Mesenchymal stem cell (in vitro differentiated cells and primary cell): ENCODE measurements around the gene DOCK2.

Source experiments
- DNase-seq: peaks from one replicate; pipeline ENCODE4 v3.0.0-alpha.2; 2013
- H2AFZ ChIP-seq: one replicate; pipeline ENCODE4 v1.6.1; 2013; ENCODE audit warnings: low read depth, mild to moderate bottlenecking, control low read depth, inconsistent platforms, low read length, moderate library complexity
- H2AK5ac ChIP-seq: 2 replicates; pipeline ENCODE4 v1.6.1; 2013; ENCODE audit warnings: low read length, moderate library complexity, mild to moderate bottlenecking, inconsistent platforms; ENCODE audit not compliant: severe bottlenecking
- H2BK120ac ChIP-seq: one replicate; pipeline ENCODE4 v1.6.1; 2013; ENCODE audit warnings: low read depth, mild to moderate bottlenecking, inconsistent platforms, low read length, moderate library complexity
- H2BK12ac ChIP-seq, 2 experiments: one replicate each; pipeline ENCODE4 v1.6.1; 2013; ENCODE audit warnings: inconsistent platforms in 2 of 2, low read length in 2 of 2, mild to moderate bottlenecking in 2 of 2, moderate library complexity in 2 of 2, control low read depth in 1 of 2
- H2BK15ac ChIP-seq: one replicate; pipeline ENCODE4 v1.6.1; 2013; ENCODE audit warnings: mild to moderate bottlenecking, low read depth, inconsistent platforms; ENCODE audit not compliant: poor library complexity, severe bottlenecking
- H2BK5ac ChIP-seq: 2 replicates; pipeline ENCODE4 v1.6.1; 2013; ENCODE audit warnings: low read depth, mild to moderate bottlenecking, low read length, control low read depth, inconsistent platforms; ENCODE audit not compliant: poor library complexity, severe bottlenecking
- H3K14ac ChIP-seq, 2 experiments: one replicate each; pipeline ENCODE4 v1.6.1; 2013; ENCODE audit warnings: inconsistent platforms in 2 of 2, low read length in 2 of 2, control low read depth in 1 of 2, mild to moderate bottlenecking in 1 of 2, moderate library complexity in 1 of 2
- H3K18ac ChIP-seq, 2 experiments: one replicate each; pipeline ENCODE4 v1.6.1; 2013; ENCODE audit warnings: inconsistent platforms in 2 of 2, low read length in 2 of 2, control low read depth in 1 of 2, low read depth in 1 of 2, mild to moderate bottlenecking in 1 of 2
- H3K23ac ChIP-seq, 2 experiments: one replicate each; pipeline ENCODE4 v1.6.1; 2013; ENCODE audit warnings: inconsistent platforms in 2 of 2, low read length in 2 of 2, mild to moderate bottlenecking in 2 of 2, moderate library complexity in 2 of 2, control low read depth in 1 of 2
- H3K27ac ChIP-seq: 2 replicates; pipeline ENCODE4 v1.5.1; 2013; ENCODE audit warnings: mild to moderate bottlenecking, moderate library complexity, low read length, control low read depth, inconsistent platforms; ENCODE audit not compliant: poor library complexity, severe bottlenecking
- H3K27me3 ChIP-seq, 2 experiments: 2 replicates each; pipeline versions ENCODE4 v1.6.1 to v1.7.0; 2013; ENCODE audit warnings: low read length in 2 of 2, mild to moderate bottlenecking in 2 of 2, moderate library complexity in 2 of 2, control low read depth in 1 of 2, inconsistent platforms in 1 of 2; ENCODE audit not compliant: control insufficient read depth in 1 of 2, insufficient read depth in 1 of 2
- H3K36me3 ChIP-seq, 2 experiments: 2 replicates each; pipeline versions ENCODE4 v1.6.1 to v1.7.0; 2013; ENCODE audit warnings: low read length in 2 of 2, control low read depth in 1 of 2, inconsistent platforms in 1 of 2, low read depth in 1 of 2, mild to moderate bottlenecking in 1 of 2; ENCODE audit not compliant: insufficient read depth in 2 of 2, control insufficient read depth in 1 of 2
- H3K4ac ChIP-seq, 2 experiments: one replicate each; pipeline ENCODE4 v1.6.1; 2013; ENCODE audit warnings: inconsistent platforms in 2 of 2, low read length in 2 of 2, mild to moderate bottlenecking in 2 of 2, moderate library complexity in 2 of 2, control low read depth in 1 of 2, low read depth in 1 of 2
- H3K4me1 ChIP-seq: 2 replicates; pipeline ENCODE4 v1.6.1; 2013; ENCODE audit warnings: low read depth, low read length, control low read depth; ENCODE audit not compliant: control insufficient read depth, insufficient read depth
- H3K4me2 ChIP-seq: 2 replicates; pipeline ENCODE4 v1.6.1; 2013; ENCODE audit warnings: low read length, mild to moderate bottlenecking, inconsistent platforms; ENCODE audit not compliant: poor library complexity, severe bottlenecking
- H3K4me3 ChIP-seq, 2 experiments: 2 replicates each; pipeline versions ENCODE4 v1.5.1 to v1.7.0; 2013; ENCODE audit warnings: low read length in 2 of 2, mild to moderate bottlenecking in 2 of 2, control low read depth in 1 of 2, low read depth in 1 of 2; ENCODE audit not compliant: insufficient read depth in 1 of 2
- H3K79me1 ChIP-seq: replicated peaks from 2 replicates; pipeline ENCODE4 v1.6.1; 2013; ENCODE audit warnings: mild to moderate bottlenecking, control low read depth, low read length, inconsistent platforms; ENCODE audit not compliant: poor library complexity, severe bottlenecking
- H3K9ac ChIP-seq: 2 replicates; pipeline ENCODE4 v1.7.0; 2013; ENCODE audit warnings: mild to moderate bottlenecking, low read length, moderate library complexity
- H3K9me3 ChIP-seq: 2 replicates; pipeline ENCODE4 v1.7.0; 2013; ENCODE audit warnings: mild to moderate bottlenecking, low read length; ENCODE audit not compliant: control insufficient read depth
- H4K8ac ChIP-seq: one replicate; pipeline ENCODE4 v1.6.1; 2013; ENCODE audit warnings: inconsistent platforms, mild to moderate bottlenecking, low read length, moderate library complexity
- H4K91ac ChIP-seq: one replicate; pipeline ENCODE4 v1.6.1; 2013; ENCODE audit warnings: mild to moderate bottlenecking, low read length, inconsistent platforms
- WGBS: methylation state at CpG from one replicate; pipeline ENCODE4 v1.1.7; 2013; ENCODE audit warnings: mixed read lengths; 5-methylcytosine and 5-hydroxymethylcytosine counted together

DOCK2 gene

DNA sequence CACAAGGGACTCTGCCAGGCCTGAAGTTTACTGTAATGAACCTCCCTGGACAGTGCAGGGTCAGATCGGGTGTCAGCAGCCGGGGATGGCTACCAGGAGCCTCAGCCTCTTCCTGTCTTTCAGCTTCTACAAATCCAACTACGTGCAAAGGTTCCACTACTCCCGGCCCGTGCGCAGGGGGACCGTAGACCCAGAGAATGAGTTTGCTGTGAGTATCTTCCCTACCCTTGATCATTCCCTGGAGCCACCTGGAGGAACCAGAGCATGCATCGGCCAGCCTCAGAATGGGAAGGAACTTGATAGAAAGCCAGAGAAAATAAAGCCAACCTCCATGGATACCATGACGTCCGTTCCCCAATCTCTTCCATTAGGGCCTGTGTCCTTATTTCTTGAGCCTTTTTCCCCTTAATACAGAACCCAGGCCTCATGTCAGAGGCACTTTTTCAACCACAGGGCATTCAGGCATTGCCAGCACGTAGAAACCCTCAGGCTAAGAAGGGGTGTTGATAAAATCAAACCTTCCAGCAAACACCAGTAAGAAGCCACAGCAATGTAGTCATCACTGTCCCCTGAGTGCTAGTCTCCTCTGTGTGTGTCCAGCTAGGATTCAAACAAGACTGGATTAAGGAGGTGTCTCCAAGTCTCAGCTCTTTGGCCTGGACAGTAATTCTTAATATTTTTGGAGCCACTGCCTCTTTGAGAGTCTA is 419.6 kb downstream of the DOCK2 start:
- no peak overlapping the region for H4K91ac ChIP-seq
- no peak overlapping the region for H2BK15ac ChIP-seq
- H4K8ac ChIP-seq: no peak overlapping the region
- H3K9ac ChIP-seq: no peak overlapping the region
- H3K14ac ChIP-seq: no peak overlapping the region
- no peak overlapping the region for H2BK12ac ChIP-seq
- H2AFZ ChIP-seq: no peak overlapping the region
- no peak overlapping the region for H2AK5ac ChIP-seq
- no peak overlapping the region for H2BK5ac ChIP-seq
- H3K4me3 ChIP-seq: no peak overlapping the region
- H3K23ac ChIP-seq: no peak overlapping the region
- no peak for DNase-seq
- H3K27me3 ChIP-seq: peaks cover 0 to 16% of the 10 kb centered on the region in 2 experiments
- peaks cover 4% of the 10 kb centered on the region for H3K9me3 ChIP-seq
- H3K4me1 ChIP-seq: no peaks in the 10 kb centered on the region
- 87% methylated on average over 10 of the region's 11 CpGs for WGBS
- H3K18ac ChIP-seq: no peak overlapping the region
- no peak overlapping the region for H2BK120ac ChIP-seq
- no peak overlapping the region for H3K4ac ChIP-seq
- no peaks in the 10 kb centered on the region for H3K36me3 ChIP-seq
- H3K27ac ChIP-seq: no peak overlapping the region
- H3K79me1 ChIP-seq: no peaks in the 10 kb centered on the region
- H3K4me2 ChIP-seq: no peak overlapping the region

DNA sequence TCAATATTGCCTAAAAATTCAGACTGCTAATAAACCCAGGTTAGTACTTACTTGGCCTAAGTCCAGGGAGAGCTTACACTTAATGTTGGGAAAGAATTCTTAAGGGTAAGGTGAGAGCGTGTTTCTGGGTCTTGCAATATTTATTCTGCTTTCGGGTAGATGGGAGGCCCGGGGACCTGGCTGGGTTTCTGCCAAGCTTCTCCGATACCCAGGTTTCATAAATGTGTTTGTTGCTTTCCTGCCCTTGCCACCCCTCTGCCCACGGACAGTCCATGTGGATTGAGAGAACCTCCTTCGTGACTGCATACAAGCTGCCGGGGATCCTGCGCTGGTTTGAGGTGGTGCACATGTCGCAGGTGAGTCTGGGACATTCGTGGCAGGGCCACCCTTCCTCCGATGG is 420.2 kb downstream of the DOCK2 start:
- no peaks in the 10 kb centered on the region for H3K36me3 ChIP-seq
- no peak overlapping the region for H3K4me2 ChIP-seq
- no peaks in the 10 kb centered on the region for H3K4me1 ChIP-seq
- no peak overlapping the region for H3K18ac ChIP-seq
- DNase-seq: no peak
- H3K23ac ChIP-seq: no peak overlapping the region
- no peak overlapping the region for H2BK15ac ChIP-seq
- peaks cover 0 to 16% of the 10 kb centered on the region in 2 experiments for H3K27me3 ChIP-seq
- H3K4me3 ChIP-seq: no peak overlapping the region
- 95% methylated on average over 11 of the region's 11 CpGs for WGBS
- no peak overlapping the region for H3K4ac ChIP-seq
- H3K79me1 ChIP-seq: no peaks in the 10 kb centered on the region
- H2BK12ac ChIP-seq: no peak overlapping the region
- H3K27ac ChIP-seq: no peak overlapping the region
- H3K9me3 ChIP-seq: peaks cover 4% of the 10 kb centered on the region
- no peak overlapping the region for H2AFZ ChIP-seq
- H3K14ac ChIP-seq: no peak overlapping the region
- no peak overlapping the region for H4K91ac ChIP-seq
- H4K8ac ChIP-seq: no peak overlapping the region
- H2BK120ac ChIP-seq: no peak overlapping the region
- no peak overlapping the region for H2AK5ac ChIP-seq
- no peak overlapping the region for H2BK5ac ChIP-seq
- no peak overlapping the region for H3K9ac ChIP-seq

DNA sequence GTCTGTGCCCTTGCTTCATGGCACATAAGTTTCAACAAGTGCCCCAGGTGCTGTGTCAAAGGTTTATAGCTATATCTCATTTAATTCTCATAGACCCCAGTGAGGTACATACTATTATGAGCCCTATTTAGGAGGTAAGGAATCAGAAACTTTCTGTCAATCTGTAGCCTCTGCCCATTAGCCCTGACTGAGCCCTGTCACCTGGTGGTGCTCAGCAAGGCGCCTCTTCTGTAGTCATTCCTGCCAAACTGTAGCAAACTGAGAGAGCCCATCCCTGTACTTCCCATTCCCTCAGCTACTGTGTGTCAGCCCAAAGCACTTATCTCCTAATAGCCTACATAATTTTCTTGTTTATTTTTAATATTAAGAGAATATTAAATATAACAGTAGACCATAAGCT is 422.1 kb downstream of the DOCK2 start:
- H3K18ac ChIP-seq: no peak overlapping the region
- no peak overlapping the region for H3K14ac ChIP-seq
- H3K4me1 ChIP-seq: no peaks in the 10 kb centered on the region
- no peak overlapping the region for H3K27ac ChIP-seq
- H3K36me3 ChIP-seq: no peaks in the 10 kb centered on the region
- no peak overlapping the region for H4K91ac ChIP-seq
- no peak overlapping the region for H2AFZ ChIP-seq
- peaks cover 4% of the 10 kb centered on the region for H3K9me3 ChIP-seq
- H2BK12ac ChIP-seq: no peak overlapping the region
- no peak overlapping the region for H3K4me2 ChIP-seq
- no peak overlapping the region for H2BK120ac ChIP-seq
- no peak overlapping the region for H4K8ac ChIP-seq
- H2BK5ac ChIP-seq: no peak overlapping the region
- WGBS: 100% methylated on average over 1 of the region's 1 CpG
- no peak overlapping the region for H3K23ac ChIP-seq
- DNase-seq: no peak
- no peak overlapping the region for H3K4me3 ChIP-seq
- no peak overlapping the region for H3K4ac ChIP-seq
- peaks cover 0 to 17% of the 10 kb centered on the region in 2 experiments for H3K27me3 ChIP-seq
- no peak overlapping the region for H3K9ac ChIP-seq
- no peaks in the 10 kb centered on the region for H3K79me1 ChIP-seq
- H2BK15ac ChIP-seq: no peak overlapping the region
- H2AK5ac ChIP-seq: no peak overlapping the region

DNA sequence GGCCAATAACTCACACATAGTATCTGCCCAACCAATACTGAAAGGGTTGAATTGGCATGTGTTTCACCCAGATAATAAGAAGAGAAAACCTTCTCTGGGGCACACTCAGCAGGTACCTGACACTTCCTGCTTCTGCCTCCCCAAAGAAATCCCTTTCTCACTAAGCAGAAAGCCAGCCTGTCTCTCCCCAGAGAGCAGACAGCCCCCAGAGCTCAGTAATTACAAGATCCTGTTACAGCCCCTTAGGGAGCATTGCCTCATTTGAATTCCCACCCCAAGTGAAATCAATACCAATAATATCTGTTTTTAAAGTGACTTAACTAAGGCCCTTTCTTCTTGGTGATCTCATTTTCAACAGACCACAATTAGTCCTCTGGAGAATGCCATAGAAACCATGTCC is 430.1 kb downstream of the DOCK2 start:
- H3K4me2 ChIP-seq: no peak overlapping the region
- no peak overlapping the region for H4K91ac ChIP-seq
- no peak overlapping the region for H2BK12ac ChIP-seq
- no peak overlapping the region for H2BK120ac ChIP-seq
- no peak overlapping the region for H3K27ac ChIP-seq
- DNase-seq: no peak
- no peaks in the 10 kb centered on the region for H3K4me1 ChIP-seq
- no peak overlapping the region for H4K8ac ChIP-seq
- no peak overlapping the region for H3K4me3 ChIP-seq
- no peak overlapping the region for H3K9ac ChIP-seq
- H3K79me1 ChIP-seq: no peaks in the 10 kb centered on the region
- no peaks in the 10 kb centered on the region for H3K9me3 ChIP-seq
- H2BK5ac ChIP-seq: no peak overlapping the region
- no peak overlapping the region for H2BK15ac ChIP-seq
- H3K27me3 ChIP-seq: peaks cover 0 to 14% of the 10 kb centered on the region in 2 experiments
- no peaks in the 10 kb centered on the region for H3K36me3 ChIP-seq
- no peak overlapping the region for H2AFZ ChIP-seq
- no peak overlapping the region for H3K23ac ChIP-seq
- no peak overlapping the region for H2AK5ac ChIP-seq
- no peak overlapping the region for H3K14ac ChIP-seq
- H3K18ac ChIP-seq: no peak overlapping the region
- no peak overlapping the region for H3K4ac ChIP-seq
